ENCODE data around the gene PPM1D. TPM values are rescaled to one million over a fixed set of nuclear protein-coding genes. Genes with fewer than 3 reads are reported as not detected.
A peak's percentile ranks its signal among the peaks of the same experiment; 100 is the strongest.

The PPM1D gene
- total and polyA plus RNA-seq, 2 of the 13 experiments (the other 11 are each of a cell fraction or from before 2014, with no cell fraction given), result 8.0 to 26.2 TPM

GRCh38 chr17:60559659-60559994 is 40.4 kb upstream of the PPM1D start (continued):
- TF ChIP-seq SNAPC2 (CRISPR knock-in tag; IDR thresholded peaks at IDR 0.05) (peak; percentile 22; the same call in 1 of the 2 replicates), CREBL2 (CRISPR knock-in tag; IDR thresholded peaks at IDR 0.05; ENCODE audit: borderline replicate concordance) (no peak), ZNF496 (CRISPR knock-in tag; IDR thresholded peaks at IDR 0.05; ENCODE audit: insufficient replicate concordance) (no peak), KAT2B (IDR thresholded peaks at IDR 0.05; ENCODE audit: borderline replicate concordance, low read depth, low read length) (no peak), RBM22 (optimal IDR thresholded peaks at IDR 0.05; ENCODE audit: low read length) (no peak), ZNF747 (CRISPR knock-in tag; IDR thresholded peaks at IDR 0.05; ENCODE audit: borderline replicate concordance) (no peak; the same call in 1 of the 2 replicates), ZNF275 (CRISPR knock-in tag; IDR thresholded peaks at IDR 0.05; ENCODE audit: borderline replicate concordance) (no peak), BORCS8-MEF2B (CRISPR knock-in tag; IDR thresholded peaks at IDR 0.05) (0 out of 2 replicates have a peak, but pooled peaks have one; percentile 18), ZNF225 (CRISPR knock-in tag; IDR thresholded peaks at IDR 0.05) (no peak), IKZF4 (CRISPR knock-in tag; IDR thresholded peaks at IDR 0.05; ENCODE audit: borderline replicate concordance, low read depth, not compliant biosample characterization) (peak; percentile 30), ZNF589 (CRISPR knock-in tag; conservative IDR thresholded peaks at IDR 0.05) (no peak), ATF1 (CRISPR knock-in tag; IDR thresholded peaks at IDR 0.05) (no peak), NFIB (CRISPR knock-in tag; IDR thresholded peaks at IDR 0.05; ENCODE audit: borderline replicate concordance) (no peak), CEBPG (CRISPR knock-in tag; IDR thresholded peaks at IDR 0.05) (no peak), ZNF784 (CRISPR knock-in tag; IDR thresholded peaks at IDR 0.05; ENCODE audit: borderline replicate concordance) (no peak), ZNF432 (CRISPR knock-in tag; IDR thresholded peaks at IDR 0.05; ENCODE audit: borderline replicate concordance) (no peak), ZNF782 (CRISPR knock-in tag; IDR thresholded peaks at IDR 0.05; ENCODE audit: borderline replicate concordance) (no peak), GMEB1 (CRISPR knock-in tag; IDR thresholded peaks at IDR 0.05; ENCODE audit: borderline replicate concordance) (no peak), ZNF430 (CRISPR knock-in tag; IDR thresholded peaks at IDR 0.05) (no peak), RBFOX2 (IDR thresholded peaks at IDR 0.05; ENCODE audit: low read depth, low read length) (no peak), SNRNP70 (IDR thresholded peaks at IDR 0.05; ENCODE audit: low read depth, low read length) (no peak), MTF2 (CRISPR knock-in tag; IDR thresholded peaks at IDR 0.05; ENCODE audit: borderline replicate concordance) (no peak), NFATC3 (CRISPR knock-in tag; IDR thresholded peaks at IDR 0.05) (0 out of 2 replicates have a peak, but pooled peaks have one; percentile 56), MTERF4 (CRISPR knock-in tag; IDR thresholded peaks at IDR 0.05) (no peak), ARID2 (CRISPR knock-in tag; IDR thresholded peaks at IDR 0.05; ENCODE audit: borderline replicate concordance) (peak; percentile 94), POLR2A (IDR thresholded peaks at IDR 0.05; ENCODE audit: insufficient read depth in 1 of 2, low read depth in 2 of 2, low read length in 2 of 2) (no peak)

All from HepG2 (cell line).